DMS53 (cell line): ENCODE measurements around the gene RAB20.

Experiments
- DNase-seq: peaks from one replicate; lab custom pipeline; 2025; lab: John Stamatoyannopoulos, UW

Gene RAB20

DNA sequence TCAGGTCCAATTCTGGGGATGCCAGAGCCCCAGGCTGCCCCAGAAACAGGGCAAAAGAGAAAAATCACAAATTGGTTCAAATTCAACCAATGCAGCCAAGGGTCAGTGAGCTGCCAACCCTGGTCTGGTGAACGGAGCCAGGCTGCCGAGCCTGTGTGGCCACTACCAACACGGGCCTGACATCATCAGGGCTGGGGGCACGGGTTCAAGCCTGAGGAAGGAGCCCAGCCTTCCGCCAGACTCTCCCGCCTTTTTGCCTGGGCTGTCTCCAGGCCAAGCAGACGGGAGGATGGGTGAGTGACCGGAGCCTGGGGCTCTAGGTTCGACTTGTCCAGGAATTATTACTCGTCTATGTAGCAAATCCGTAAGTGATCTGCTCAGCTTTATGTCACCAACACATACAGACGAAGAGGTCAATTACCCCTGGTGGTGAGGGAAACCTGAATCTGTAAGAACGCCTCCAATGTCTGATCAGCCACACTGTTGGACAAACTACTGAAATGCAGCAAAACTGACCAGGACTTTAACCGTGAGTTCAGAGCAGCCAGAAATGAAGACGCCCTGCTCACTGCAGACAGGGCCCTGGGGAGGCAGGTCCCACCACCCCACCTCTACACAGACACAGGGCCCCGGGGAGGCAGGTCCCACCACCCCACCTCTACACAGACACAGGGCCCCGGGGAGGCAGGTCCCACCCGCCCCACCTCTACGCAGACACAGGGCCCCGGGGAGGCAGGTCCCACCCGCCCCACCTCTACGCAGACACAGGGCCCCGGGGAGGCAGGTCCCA is 31.8 kb downstream of the RAB20 start:
- DNase-seq: no peak

DNA sequence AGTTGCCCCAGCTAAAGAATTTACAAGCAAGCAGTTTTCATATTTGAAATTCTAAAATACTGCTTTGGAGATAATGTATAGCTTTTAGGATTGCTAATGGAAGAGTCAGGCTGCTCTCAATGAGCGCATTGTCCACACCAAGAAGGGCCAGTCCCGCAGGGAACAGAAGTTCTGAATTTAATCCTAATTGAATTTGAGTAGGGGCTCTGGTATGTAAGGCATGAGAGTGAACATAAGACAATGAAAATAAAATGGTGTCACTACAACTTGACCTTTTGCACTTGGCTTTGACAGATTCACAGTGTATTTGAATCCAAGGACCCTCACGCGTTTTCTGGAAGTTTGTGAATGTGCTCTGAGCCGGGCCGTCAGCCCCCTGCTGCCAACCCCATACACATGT is 32.6 kb downstream of the RAB20 start:
- no peak for DNase-seq

DNA sequence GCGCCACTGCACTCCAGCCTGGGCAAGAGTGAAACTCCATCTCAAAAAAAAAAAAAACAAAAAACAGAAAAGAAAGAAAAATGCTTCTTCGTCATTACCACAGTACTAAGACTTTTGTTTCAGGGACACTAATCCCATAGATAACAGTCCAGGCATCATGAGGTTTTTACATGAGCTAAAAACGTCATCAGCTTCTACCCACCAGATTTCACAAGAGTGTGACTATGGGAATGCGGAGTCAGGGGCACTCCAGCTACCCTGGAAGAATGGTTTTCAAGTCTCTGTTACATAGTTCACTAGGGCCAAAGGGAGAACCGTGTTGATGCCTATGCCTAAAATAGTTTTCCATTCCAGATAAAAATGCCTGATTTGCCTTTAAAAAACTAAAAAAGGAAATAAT is 33.2 kb downstream of the RAB20 start:
- DNase-seq: no peak

DNA sequence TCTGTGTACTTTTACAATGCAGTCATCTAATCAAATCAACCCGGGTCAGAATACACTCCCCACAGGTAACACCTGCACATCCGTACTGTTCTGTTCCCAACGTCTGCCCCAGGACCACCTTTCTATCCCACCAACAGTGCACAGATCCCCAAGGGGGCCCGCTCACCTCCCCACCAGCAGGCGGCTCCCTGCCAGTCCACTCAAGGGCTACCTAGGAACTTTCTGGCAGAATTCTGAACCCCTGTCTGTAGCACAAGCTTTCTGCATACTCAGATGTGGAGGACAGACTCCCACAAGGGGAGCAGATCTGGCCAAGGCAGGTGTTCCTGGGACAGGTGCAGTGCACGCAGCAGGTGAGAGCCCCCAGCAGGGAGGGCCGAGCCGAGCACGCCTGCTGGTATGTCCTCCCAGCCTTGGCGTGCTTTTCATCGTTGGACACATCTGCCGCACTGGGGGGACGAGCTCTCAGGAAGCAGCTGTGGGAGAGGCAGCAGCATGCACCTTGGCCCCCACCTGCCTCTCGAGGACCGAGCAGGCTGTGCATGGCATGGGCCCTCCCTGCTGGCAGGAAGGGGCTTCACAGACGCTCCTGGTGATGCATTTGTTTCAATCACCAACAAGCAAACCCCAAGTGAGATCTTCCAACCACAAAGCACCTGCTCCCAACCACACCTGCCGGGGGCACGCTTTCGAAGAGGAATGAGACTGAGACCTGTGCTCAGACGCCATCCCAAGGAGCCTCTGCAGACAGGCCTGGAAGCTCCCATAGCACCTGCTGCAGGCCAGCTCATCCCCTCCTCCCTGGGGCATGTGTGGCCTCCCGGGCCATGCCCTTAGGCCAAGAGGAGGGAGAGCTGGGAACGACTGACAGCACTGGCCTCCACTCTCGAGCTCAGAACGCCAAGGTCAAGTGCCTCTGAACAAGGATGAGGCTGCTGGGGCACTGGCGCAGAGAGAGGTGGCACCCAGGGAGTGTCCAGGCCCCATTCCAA is 35.9 kb downstream of the RAB20 start:
- DNase-seq: peak; percentile 95

DNA sequence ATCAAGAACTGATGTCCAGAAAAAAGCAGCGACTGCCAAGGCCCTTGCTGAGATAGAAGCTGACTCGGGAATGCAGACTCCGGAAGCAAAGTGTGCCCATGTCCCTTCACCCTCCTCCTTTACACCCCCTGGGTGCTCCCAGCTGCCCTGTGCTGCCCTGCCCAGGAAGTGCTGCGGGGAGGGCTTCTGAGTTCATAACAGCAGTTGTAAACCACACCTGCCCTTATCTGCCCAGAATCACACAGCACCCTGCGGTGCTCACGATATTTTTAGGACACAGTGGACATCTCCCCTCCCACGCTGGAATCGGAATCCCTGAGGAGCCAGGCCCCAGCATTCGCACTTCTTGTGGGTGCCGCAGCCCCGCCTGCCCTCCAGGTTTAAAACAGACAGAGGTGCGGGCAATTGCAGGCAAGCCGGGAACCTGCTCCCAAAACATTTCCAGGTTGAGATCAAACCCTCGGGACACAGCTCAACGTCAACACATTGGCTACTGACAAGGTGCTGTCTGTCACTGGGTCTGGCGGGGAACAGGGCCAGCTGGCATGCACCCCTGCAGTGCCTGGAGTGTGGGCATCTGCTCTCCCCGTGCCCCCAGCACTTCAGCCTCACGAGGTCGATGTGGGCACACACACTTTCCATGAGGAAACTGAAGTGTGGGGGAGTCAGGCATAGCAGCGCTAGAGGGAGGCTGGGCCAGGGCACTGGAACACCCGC is 36.8 kb downstream of the RAB20 start:
- DNase-seq: peak; percentile 73

DNA sequence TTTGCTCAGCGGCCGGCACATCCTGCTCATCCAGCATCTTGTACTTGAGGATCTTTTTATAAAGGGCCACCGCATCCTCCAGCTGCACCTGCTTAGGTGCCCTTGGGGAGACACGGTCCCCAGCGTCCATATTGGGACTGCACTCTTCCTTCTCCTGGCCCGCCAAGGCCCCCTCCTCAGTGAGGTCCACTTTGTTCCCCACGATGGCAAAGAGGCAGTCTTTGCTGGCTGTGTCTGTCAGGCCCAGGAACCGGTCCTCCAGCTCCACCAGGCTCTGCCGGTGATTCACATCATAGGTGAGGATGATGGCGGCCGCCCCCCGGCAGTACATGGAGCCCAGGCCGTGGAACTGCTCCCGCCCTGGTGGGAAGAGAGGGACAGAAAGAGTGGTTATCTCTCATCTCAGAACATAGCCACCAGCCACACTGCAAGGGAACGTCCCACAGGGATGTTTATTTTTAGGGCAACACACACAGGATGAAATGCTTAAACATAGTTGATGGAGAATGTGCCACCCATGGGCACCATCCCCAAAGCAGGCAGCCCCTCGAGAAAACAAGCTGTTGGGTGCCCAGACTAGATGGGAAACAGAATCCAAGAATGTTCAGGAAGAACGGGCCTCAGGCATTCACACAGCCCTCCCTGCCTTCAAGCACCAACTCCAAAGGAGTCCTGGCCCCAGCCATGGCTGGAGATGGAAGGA is 37.5 kb downstream of the RAB20 start:
- DNase-seq: no peak

DNA sequence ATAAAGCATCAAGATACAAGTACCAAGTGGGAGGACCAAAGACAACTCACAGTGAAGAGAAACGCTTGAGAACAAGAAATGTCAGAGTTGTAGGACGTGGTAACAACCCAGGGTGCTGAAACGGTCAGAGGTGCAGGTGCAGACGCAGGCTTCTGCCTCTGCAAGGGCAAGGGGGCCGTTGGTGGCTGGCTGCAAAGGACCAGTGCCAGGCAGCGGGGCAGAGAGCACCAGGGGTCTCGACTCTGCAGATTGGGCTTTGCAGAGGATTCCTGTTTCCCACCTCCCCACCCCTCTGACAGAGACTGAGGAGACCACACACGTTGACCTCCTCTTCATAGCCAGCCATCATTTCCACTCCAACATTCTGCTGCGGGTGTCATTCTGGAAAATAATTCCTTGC is 38.3 kb downstream of the RAB20 start:
- no peak for DNase-seq

DNA sequence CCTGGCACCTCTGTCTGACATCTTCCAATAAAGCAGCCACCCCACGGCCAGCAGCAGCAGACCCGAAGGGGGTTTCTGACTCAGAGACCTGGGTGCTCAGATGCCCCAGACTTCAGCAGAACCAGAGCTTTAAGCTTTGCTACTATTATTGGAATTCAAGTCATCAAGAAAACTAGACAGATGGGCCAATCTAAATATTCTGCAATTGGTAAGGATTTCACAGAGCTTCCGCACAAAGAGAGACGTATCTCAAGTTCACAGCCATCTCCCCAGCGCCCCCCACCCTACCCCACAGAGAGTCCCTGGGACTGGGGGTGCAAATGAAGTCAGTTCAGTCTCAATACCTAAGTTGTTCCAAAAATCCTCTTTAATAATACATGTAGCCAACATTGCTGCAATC is 38.8 kb downstream of the RAB20 start:
- DNase-seq: no peak

DNA sequence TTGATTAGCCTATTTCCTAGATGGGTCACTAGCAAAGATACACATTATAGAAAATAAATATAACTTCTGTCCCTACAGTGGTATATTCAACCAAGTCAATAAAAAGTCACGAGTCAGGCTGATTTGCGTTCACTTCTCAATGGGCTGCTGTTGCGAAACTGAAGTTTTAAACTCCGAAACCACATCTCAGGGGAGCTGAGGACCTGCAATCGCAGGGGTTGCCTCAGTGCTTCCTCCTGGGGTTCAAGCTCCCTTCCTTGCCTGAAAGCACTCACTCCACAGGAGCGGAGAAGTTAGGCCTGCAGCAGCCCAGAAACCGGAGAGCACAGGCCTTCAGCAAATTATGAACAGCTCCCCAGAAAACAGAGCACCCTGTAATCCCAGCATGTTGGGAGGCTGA is 39.6 kb downstream of the RAB20 start:
- DNase-seq: no peak

DNA sequence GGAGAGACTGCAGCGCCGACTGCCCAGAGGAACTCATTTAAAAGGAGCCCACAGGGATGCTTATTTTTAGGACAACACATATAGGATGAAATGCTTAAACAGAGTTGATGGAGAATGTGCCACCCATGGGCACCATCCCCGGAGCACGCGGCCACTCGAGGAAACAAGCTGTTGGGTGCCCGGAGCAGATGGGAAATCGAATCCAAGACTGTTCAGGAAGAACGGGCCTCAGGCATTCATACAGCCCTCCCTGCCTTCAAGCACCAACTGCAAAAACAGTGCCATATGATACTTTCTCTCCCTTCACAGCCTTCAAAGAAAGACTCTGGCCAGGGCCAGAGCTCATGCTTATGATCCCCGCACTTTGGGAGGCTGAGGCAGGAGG is 40.2 kb downstream of the RAB20 start:
- DNase-seq: no peak

DNA sequence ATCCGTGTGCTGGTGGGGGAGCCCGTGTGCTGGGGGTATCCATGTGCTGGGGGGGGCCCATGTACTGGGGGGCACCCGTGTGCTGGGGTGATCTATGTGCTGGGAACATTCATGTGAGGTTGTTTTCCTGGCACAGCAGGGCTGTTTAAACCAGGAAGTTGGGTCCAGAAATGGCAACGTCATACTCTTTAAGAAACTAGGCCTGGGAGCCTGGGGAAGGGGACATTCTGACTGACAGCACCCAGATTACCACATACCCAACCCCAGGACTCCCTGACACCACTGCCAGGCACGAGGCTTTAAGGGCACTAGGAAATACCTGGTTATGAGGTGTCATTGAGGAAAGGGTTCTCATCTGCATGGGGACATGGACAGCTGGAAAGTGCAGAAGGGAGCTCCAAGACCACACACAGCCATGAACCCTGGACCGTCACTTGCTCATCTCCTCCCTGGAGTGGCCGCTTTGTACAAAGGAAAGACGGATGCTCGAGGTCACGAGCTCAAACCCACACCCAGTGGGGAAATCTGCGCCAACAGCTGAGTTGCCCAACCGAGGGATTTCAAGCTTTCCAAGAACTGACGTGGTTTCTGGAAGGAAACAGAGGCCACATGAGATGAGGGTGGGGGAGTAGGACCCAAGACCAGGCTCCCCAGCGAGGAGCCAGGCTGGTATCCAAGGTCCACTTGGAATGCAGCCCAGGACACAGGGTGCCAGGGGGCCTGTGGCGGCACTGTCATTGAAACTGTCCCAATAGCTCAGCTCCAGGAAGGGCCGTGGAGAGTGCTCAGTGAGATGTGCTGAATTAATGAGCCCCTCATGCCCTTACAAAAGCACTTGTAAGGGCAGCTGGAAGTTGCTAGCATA is 40.9 kb downstream of the RAB20 start:
- DNase-seq: no peak

DNA sequence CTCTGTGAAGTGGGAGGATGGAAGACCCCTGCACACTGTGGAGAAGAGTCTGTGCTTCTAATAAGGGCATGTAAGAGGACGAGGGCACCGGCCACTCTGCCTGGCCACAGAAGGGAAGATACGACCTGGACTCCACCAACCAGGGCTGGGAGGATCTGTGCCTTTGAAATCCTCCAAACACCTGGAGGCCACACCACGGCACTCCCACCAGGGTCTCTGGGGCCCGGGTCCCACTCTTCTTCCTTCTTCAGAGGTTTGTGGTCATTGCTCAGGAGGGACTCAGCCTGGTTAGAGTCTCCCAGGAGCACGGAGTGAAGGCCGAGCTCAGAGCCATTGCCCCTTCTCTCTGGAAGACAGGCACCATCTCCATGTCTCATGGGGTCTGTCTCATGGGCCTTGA is 42.0 kb downstream of the RAB20 start:
- DNase-seq: no peak

DNA sequence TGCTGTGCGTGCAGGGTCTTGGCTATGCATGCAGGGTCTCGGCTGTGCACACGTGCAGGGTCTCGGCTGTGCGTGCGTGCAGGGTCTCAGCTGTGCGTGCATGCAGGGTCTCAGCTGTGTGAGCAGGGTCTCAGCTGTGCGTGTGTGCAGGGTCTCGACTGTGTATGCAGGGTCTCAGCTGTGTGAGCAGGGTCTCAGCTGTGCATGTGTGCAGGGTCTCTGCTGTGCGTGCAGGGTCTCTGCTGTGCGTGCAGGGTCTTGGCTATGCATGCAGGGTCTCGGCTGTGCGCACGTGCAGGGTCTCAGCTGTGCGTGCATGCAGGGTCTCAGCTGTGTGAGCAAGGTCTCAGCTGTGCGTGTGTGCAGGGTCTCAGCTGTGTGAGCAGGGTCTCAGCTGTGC is 42.5 kb downstream of the RAB20 start:
- no peak for DNase-seq

DNA sequence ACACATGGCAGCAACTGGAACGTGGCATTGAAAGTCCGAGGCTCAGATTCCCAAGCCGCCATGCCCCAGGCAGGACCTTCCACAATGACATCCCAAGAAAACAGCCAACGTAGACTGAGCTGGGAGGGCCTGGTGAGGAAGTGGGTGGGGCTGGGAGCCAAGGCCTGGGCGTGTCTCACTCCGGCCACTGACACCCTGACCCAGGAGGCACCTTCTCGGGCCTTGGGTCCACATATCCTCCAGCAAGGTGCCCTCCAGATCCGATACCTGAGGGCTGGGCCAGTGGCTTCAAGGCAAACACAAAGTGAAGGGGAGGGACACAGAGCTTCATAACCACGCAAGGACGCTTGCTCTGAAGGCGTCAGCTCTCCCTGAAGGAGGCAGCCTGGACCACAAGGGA is 43.0 kb downstream of the RAB20 start:
- DNase-seq: no peak

DNA sequence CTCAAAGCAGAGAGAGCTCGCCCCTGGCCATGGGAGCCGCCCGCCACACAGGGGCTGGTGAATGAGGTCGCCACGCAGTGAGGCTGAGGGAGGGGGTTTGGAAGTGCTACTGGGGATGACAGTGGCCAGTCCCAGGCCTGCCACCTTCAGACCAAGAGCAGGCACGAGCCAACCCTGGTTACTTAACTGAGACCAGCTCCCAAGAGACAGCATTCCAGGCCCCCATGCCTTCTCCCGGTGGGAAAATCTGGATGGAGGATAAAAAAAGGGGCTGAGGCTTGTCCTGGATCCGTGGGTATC is 43.3 kb downstream of the RAB20 start:
- DNase-seq: no peak

DNA sequence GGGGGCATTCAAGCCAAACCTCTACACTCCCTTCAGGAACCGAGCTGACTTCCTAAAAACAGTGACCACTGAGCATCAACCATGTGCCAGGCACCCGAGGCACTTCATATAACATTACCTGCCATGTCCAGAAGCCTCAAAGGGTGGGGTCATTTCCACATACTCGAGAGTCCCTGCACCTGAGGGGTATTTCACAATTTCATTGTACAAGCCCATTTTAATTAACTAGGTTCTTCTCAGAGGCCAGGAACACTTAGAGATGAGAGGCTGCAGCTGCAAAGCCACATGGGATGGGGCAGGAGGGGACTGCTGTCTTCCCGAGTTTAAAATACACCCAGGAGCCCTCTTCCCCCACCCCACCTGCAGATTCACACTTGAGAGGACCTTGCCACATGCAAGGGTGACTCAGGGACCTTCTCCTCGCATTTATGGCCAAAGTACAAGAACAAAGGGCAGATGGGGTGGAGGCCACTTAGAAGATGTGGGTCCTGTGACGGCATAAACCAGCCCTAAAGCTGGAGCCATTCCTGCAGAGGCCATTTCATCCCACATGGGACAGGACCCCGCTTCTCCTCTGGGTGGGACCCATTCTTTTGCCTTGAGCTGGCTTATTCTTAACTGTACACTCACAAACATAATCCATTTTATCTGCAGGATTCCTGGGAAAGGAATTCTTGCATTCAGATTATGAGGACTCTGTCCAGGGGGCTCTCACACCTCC is 43.9 kb downstream of the RAB20 start:
- DNase-seq: no peak

DNA sequence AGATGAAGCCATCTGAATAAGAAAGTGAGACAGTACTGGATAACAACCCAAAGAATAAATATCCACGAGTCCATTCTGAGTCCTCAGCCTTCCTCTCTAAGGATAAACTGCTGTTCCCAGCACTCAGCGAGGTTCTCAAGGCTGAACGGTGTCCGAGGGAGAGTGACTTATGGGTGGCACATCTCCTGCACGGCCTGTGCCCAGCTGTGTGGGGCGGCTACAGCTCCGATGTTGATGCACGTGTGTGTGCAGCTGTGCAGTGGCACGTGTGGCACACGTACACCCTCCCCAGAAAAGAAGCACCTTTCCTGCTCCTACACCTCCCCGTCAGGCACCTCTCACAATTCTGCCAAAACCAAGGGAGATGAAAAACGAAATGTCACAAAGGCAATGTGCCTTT is 45.0 kb downstream of the RAB20 start:
- DNase-seq: no peak

DNA sequence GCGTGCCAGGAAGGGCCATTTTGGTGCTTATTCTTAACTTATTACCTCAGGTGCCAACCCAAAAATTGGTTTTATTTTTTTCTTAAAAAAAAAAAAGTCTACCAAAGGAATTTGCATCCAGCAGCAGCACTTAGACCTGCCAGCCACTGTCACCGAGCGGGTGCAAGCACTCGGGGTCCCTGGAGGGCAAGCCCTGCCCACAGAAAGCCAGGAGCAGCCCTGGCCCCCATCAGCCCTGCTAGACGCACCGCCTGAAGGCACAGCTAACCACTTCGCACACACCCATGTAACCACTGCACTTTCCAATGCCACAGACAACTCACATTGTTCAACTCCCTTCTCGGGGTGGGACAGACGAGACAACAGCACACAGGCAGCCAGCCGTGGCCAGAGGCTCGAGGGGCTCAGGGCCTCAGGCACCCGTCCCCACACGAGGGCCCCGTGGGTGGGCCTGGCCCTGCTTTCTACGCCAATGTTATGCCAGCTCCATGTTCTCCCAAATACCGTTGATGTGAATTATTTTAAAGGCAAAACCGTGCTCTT is 49.3 kb downstream of the RAB20 start:
- DNase-seq: no peak

DNA sequence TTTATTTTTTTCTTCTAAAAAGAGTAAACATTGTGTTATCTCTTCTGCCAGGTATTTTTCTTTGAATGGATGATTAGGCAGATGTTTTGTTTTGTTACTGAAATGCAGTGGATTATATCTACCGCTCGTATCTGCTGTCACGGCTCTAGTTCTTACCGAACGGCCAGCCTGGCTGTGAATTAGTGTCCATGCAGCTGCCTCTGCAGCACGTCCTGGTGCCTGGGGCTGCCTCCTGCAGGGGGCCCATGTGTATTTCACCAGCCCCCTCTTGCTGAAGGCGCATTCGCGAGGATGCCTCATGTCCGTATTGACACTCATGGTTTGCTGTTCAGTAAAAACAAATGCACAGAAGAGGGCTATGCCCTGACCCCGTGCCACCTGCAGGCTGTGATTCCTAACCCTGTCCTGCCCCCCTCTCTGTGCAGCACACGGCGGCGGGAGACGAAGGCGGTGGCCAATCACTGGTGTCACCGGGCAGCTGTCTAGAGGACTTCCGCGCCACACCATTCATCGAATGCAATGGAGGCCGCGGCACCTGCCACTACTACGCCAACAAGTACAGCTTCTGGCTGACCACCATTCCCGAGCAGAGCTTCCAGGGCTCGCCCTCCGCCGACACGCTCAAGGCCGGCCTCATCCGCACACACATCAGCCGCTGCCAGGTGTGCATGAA is 49.9 kb downstream of the RAB20 start:
- no peak for DNase-seq
